HEK293 (cell line): ENCODE results near the gene DPY19L3.

Experiments
- BCL11A ChIP-seq: fragments of 450-650 bp; formaldehyde crosslinking; IDR thresholded peaks from 2 replicates; pipeline ENCODE4 v1.5.1; 2016; ENCODE audit warnings: low read depth, missing biosample characterization, missing genetic modification characterization
- EGR2 ChIP-seq: fragments of 450-650 bp; formaldehyde crosslinking; IDR thresholded peaks from 2 replicates; pipeline ENCODE4 v1.5.1; 2016; ENCODE audit warnings: low read depth, missing biosample characterization, missing genetic modification characterization
- GFI1B ChIP-seq: fragments of 450-650 bp; formaldehyde crosslinking; IDR thresholded peaks from 2 replicates; pipeline ENCODE4 v1.5.1; 2016; ENCODE audit warnings: missing biosample characterization, missing genetic modification characterization
- GLIS2 ChIP-seq: fragments of 450-650 bp; formaldehyde crosslinking; IDR thresholded peaks from 2 replicates; pipeline ENCODE4 v1.5.1; 2016; ENCODE audit warnings: missing biosample characterization, missing genetic modification characterization
- HOXD13 ChIP-seq: sonication (generic); formaldehyde crosslinking; IDR thresholded peaks from 2 replicates; pipeline ENCODE4 v1.8.0; 2022; ENCODE audit warnings: missing genetic modification reagents, borderline replicate concordance
- IKZF3 ChIP-seq: fragments of 450-650 bp; IDR thresholded peaks from 2 replicates; pipeline ENCODE4 v1.5.0; 2018; ENCODE audit warnings: missing biosample characterization, mild to moderate bottlenecking, missing genetic modification characterization, moderate library complexity
- KLF16 ChIP-seq: fragments of 450-650 bp; formaldehyde crosslinking; IDR thresholded peaks from 2 replicates; pipeline ENCODE4 v1.5.1; 2017; ENCODE audit warnings: missing biosample characterization, missing genetic modification characterization
- KLF7 ChIP-seq: fragments of 450-650 bp; formaldehyde crosslinking; IDR thresholded peaks from 2 replicates; pipeline ENCODE4 v1.5.1; 2016; ENCODE audit warnings: missing biosample characterization, missing genetic modification characterization, borderline replicate concordance
- REST ChIP-seq: fragments of 450-650 bp; formaldehyde crosslinking; IDR thresholded peaks from 2 replicates; pipeline ENCODE4 v1.5.1; 2016; ENCODE audit warnings: missing biosample characterization, missing genetic modification characterization
- SALL2 ChIP-seq: fragments of 450-650 bp; formaldehyde crosslinking; IDR thresholded peaks from 2 replicates; pipeline ENCODE4 v1.5.0; 2017; ENCODE audit warnings: missing biosample characterization, mild to moderate bottlenecking, missing genetic modification characterization, borderline replicate concordance
- SCRT1 ChIP-seq: fragments of 450-650 bp; formaldehyde crosslinking; IDR thresholded peaks from 2 replicates; pipeline ENCODE4 v1.5.1; 2016; ENCODE audit warnings: missing biosample characterization, missing genetic modification characterization, borderline replicate concordance
- SP2 ChIP-seq: fragments of 450-650 bp; formaldehyde crosslinking; IDR thresholded peaks from 2 replicates; pipeline ENCODE4 v1.5.1; 2016; ENCODE audit warnings: missing biosample characterization, missing genetic modification characterization
- ZBTB48 ChIP-seq: fragments of 450-650 bp; formaldehyde crosslinking; IDR thresholded peaks from 2 replicates; pipeline ENCODE4 v1.5.1; 2016; ENCODE audit warnings: missing biosample characterization, missing genetic modification characterization
- ZBTB49 ChIP-seq: fragments of 450-650 bp; formaldehyde crosslinking; IDR thresholded peaks from 2 replicates; pipeline ENCODE4 v1.5.1; 2016; ENCODE audit warnings: missing biosample characterization, missing genetic modification characterization, low read depth
- ZFP41 ChIP-seq: fragments of 450-650 bp; formaldehyde crosslinking; IDR thresholded peaks from 2 replicates; pipeline ENCODE4 v1.5.1; 2016; ENCODE audit warnings: missing biosample characterization, missing genetic modification characterization, borderline replicate concordance
- ZNF10 ChIP-seq: fragments of 450-650 bp; formaldehyde crosslinking; IDR thresholded peaks from 2 replicates; pipeline ENCODE4 v1.5.1; 2017; ENCODE audit warnings: missing biosample characterization, missing genetic modification characterization
- ZNF112 ChIP-seq: fragments of 450-650 bp; formaldehyde crosslinking; IDR thresholded peaks from 2 replicates; pipeline ENCODE4 v1.5.0; 2017; ENCODE audit warnings: missing biosample characterization, missing genetic modification characterization
- ZNF132 ChIP-seq: fragments of 450-650 bp; formaldehyde crosslinking; IDR thresholded peaks from 2 replicates; pipeline ENCODE4 v1.5.1; 2017; ENCODE audit warnings: missing biosample characterization, missing genetic modification characterization, borderline replicate concordance
- ZNF16 ChIP-seq: fragments of 450-650 bp; formaldehyde crosslinking; IDR thresholded peaks from 2 replicates; pipeline ENCODE4 v1.5.1; 2016; ENCODE audit warnings: low read depth, missing biosample characterization, missing genetic modification characterization
- ZNF223 ChIP-seq: fragments of 450-650 bp; formaldehyde crosslinking; IDR thresholded peaks from 2 replicates; pipeline ENCODE4 v1.5.1; 2016; ENCODE audit warnings: missing biosample characterization, missing genetic modification characterization
- ZNF23 ChIP-seq: fragments of 450-650 bp; formaldehyde crosslinking; IDR thresholded peaks from 2 replicates; pipeline ENCODE4 v1.5.1; 2016; ENCODE audit warnings: missing biosample characterization, missing genetic modification characterization, borderline replicate concordance
- ZNF24 ChIP-seq: fragments of 450-650 bp; formaldehyde crosslinking; IDR thresholded peaks from 2 replicates; pipeline ENCODE4 v1.5.1; 2016; ENCODE audit warnings: missing biosample characterization, missing genetic modification characterization
- ZNF311 ChIP-seq: fragments of 450-650 bp; formaldehyde crosslinking; IDR thresholded peaks from 2 replicates; pipeline ENCODE4 v1.5.1; 2017; ENCODE audit warnings: missing biosample characterization, missing genetic modification characterization, borderline replicate concordance
- ZNF335 ChIP-seq: fragments of 450-650 bp; formaldehyde crosslinking; conservative IDR thresholded peaks from 2 replicates; pipeline ENCODE4 v1.5.1; 2016; ENCODE audit warnings: missing biosample characterization, missing genetic modification characterization
- ZNF366 ChIP-seq: fragments of 450-650 bp; formaldehyde crosslinking; conservative IDR thresholded peaks from 2 replicates; pipeline ENCODE4 v1.5.1; 2016; ENCODE audit warnings: missing biosample characterization, missing genetic modification characterization
- ZNF404 ChIP-seq: fragments of 450-650 bp; formaldehyde crosslinking; IDR thresholded peaks from 2 replicates; pipeline ENCODE4 v1.5.1; 2017; ENCODE audit warnings: missing biosample characterization, missing genetic modification characterization
- ZNF473 ChIP-seq: fragments of 450-650 bp; formaldehyde crosslinking; IDR thresholded peaks from 2 replicates; pipeline ENCODE4 v1.5.1; 2017; ENCODE audit warnings: missing biosample characterization, missing genetic modification characterization
- ZNF48 ChIP-seq: fragments of 450-650 bp; formaldehyde crosslinking; IDR thresholded peaks from 2 replicates; pipeline ENCODE4 v1.5.1; 2016; ENCODE audit warnings: missing biosample characterization, missing genetic modification characterization
- ZNF514 ChIP-seq: fragments of 450-650 bp; formaldehyde crosslinking; IDR thresholded peaks from 2 replicates; pipeline ENCODE4 v1.5.1; 2016; ENCODE audit warnings: missing biosample characterization, missing genetic modification characterization
- ZNF521 ChIP-seq: fragments of 450-650 bp; formaldehyde crosslinking; IDR thresholded peaks from 2 replicates; pipeline ENCODE4 v1.5.1; 2017; ENCODE audit warnings: missing biosample characterization, mild to moderate bottlenecking, missing genetic modification characterization
- ZNF529 ChIP-seq: fragments of 450-650 bp; formaldehyde crosslinking; IDR thresholded peaks from 2 replicates; pipeline ENCODE4 v1.5.1; 2017; ENCODE audit warnings: missing genetic modification characterization, missing biosample characterization; ENCODE audit not compliant: insufficient replicate concordance
- ZNF548 ChIP-seq: fragments of 450-650 bp; formaldehyde crosslinking; IDR thresholded peaks from 2 replicates; pipeline ENCODE4 v1.5.1; 2016; ENCODE audit warnings: missing biosample characterization, missing genetic modification characterization
- ZNF560 ChIP-seq: fragments of 450-650 bp; formaldehyde crosslinking; IDR thresholded peaks from 2 replicates; pipeline ENCODE4 v1.5.1; 2017; ENCODE audit warnings: missing biosample characterization, missing genetic modification characterization, borderline replicate concordance
- ZNF658 ChIP-seq: fragments of 450-650 bp; formaldehyde crosslinking; IDR thresholded peaks from 2 replicates; pipeline ENCODE4; 2016; ENCODE audit warnings: missing biosample characterization, missing genetic modification characterization
- ZNF670 ChIP-seq: fragments of 450-650 bp; formaldehyde crosslinking; IDR thresholded peaks from 2 replicates; pipeline ENCODE4 v1.5.1; 2016; ENCODE audit warnings: missing biosample characterization, missing genetic modification characterization, low read depth
- ZNF707 ChIP-seq: fragments of 450-650 bp; formaldehyde crosslinking; IDR thresholded peaks from 2 replicates; pipeline ENCODE4 v1.5.1; 2016; ENCODE audit warnings: missing biosample characterization, missing genetic modification characterization
- ZNF837 ChIP-seq: fragments of 450-650 bp; formaldehyde crosslinking; IDR thresholded peaks from 2 replicates; pipeline ENCODE4 v1.5.1; 2016; ENCODE audit warnings: missing biosample characterization, missing genetic modification characterization

Gene DPY19L3

GRCh38 chr19:32373585-32374295 lies 31.8 kb upstream of the DPY19L3 start (continued):
- TF ChIP-seq ZNF560 (tag by site-specific recombination) (no peak), EGR2 (tag by site-specific recombination) (no peak), ZNF10 (tag by site-specific recombination) (no peak), ZNF514 (tag by site-specific recombination) (no peak), GFI1B (tag by site-specific recombination) (no peak), ZNF670 (tag by site-specific recombination) (no peak), ZNF404 (no peak), KLF7 (tag by site-specific recombination) (no peak), SP2 (tag by site-specific recombination) (0 out of 2 replicates have a peak, but pooled peaks have one; percentile 17), ZNF311 (no peak), ZNF48 (tag by site-specific recombination) (no peak), ZNF132 (no peak), KLF16 (tag by site-specific recombination) (no peak), BCL11A (tag by site-specific recombination) (peak; percentile 98), SCRT1 (no peak), ZNF16 (tag by site-specific recombination) (no peak), ZNF23 (tag by site-specific recombination) (no peak; the same call in 1 of the 2 replicates), ZNF473 (tag by site-specific recombination) (0 out of 2 replicates have a peak, but pooled peaks have one; percentile 8), ZNF837 (tag by site-specific recombination) (no peak), IKZF3 (tag by site-specific recombination) (peak; percentile 90), ZFP41 (tag by site-specific recombination) (no peak), ZNF24 (tag by site-specific recombination) (peak; percentile 99), GLIS2 (no peak), HOXD13 (no peak), ZBTB49 (tag by site-specific recombination) (no peak), ZNF112 (tag by site-specific recombination) (no peak), REST (tag by site-specific recombination) (peak; percentile 43), ZNF521 (tag by site-specific recombination) (no peak), ZNF366 (peak; percentile 96), ZNF335 (tag by site-specific recombination) (peak; percentile 97), ZNF707 (tag by site-specific recombination) (no peak), ZBTB48 (tag by site-specific recombination) (no peak), SALL2 (tag by site-specific recombination) (no peak), ZNF658 (tag by site-specific recombination) (no peak), ZNF529 (tag by site-specific recombination) (no peak), ZNF223 (tag by site-specific recombination) (no peak), ZNF548 (tag by site-specific recombination) (no peak)
